ENCODE results near the gene FBH1.

GRCh38 chr10:5869156-5869555 lies 20.9 kb upstream of the FBH1 start:
- TF ChIP-seq CTCF (conservative IDR thresholded peaks at IDR 0.05; ENCODE audit: low read depth, low read length) (no peak), EZH2 (IDR thresholded peaks at IDR 0.05; ENCODE audit: borderline replicate concordance, low read depth, low read length, poor library complexity, severe bottlenecking) (no peak)
